OCI-LY7 (cell line): ENCODE measurements around the gene AMMECR1.

Source experiments
- EZH2phosphoT487 ChIP-seq: fragments of 200-600 bp; sonication (generic); IDR thresholded peaks from 2 replicates; pipeline ENCODE4 v1.6.1; 2018; ENCODE audit warnings: low read depth, borderline replicate concordance, mild to moderate bottlenecking, mixed run types, antibody characterized with exemption, low read length, moderate library complexity, mixed read lengths
- TF ChIP-seq, protein P1 (sequence below): fragments of 200-600 bp; sonication (generic); conservative IDR thresholded peaks from 2 replicates; pipeline ENCODE4 v1.5.1; 2014; ENCODE audit warnings: mild to moderate bottlenecking, antibody characterized with exemption, low read length, moderate library complexity, mixed read lengths

DNA sequence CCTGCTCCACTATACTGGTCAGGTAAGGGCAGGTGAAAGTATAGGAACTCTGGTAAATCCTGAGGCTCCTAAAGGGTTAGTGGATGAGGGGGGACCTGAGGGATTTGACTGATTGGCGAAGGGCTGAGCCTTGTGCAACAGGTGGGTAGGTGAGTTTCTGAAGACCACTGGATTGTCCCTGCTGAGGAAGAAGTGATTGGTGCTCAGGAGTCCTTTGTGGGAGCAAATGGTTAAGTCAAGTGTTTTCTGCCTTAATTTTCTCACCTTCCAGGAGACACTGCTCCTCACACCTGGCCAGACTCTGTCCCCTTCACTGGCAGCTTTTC is 156.6 kb downstream of the AMMECR1 start:
- TF ChIP-seq, protein P1, sequence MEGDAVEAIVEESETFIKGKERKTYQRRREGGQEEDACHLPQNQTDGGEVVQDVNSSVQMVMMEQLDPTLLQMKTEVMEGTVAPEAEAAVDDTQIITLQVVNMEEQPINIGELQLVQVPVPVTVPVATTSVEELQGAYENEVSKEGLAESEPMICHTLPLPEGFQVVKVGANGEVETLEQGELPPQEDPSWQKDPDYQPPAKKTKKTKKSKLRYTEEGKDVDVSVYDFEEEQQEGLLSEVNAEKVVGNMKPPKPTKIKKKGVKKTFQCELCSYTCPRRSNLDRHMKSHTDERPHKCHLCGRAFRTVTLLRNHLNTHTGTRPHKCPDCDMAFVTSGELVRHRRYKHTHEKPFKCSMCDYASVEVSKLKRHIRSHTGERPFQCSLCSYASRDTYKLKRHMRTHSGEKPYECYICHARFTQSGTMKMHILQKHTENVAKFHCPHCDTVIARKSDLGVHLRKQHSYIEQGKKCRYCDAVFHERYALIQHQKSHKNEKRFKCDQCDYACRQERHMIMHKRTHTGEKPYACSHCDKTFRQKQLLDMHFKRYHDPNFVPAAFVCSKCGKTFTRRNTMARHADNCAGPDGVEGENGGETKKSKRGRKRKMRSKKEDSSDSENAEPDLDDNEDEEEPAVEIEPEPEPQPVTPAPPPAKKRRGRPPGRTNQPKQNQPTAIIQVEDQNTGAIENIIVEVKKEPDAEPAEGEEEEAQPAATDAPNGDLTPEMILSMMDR = no peak
- no peak for TF ChIP-seq EZH2phosphoT487
